Natural killer cell (primary cell): ENCODE data around the gene NEDD4L. TPM values are rescaled to one million over a fixed set of nuclear protein-coding genes. Genes with fewer than 3 reads are reported as not detected.

ENCODE experiments used
- ATAC-seq, 3 donors: fragments of 150-1000 bp in 2 of 3; fragments of 200-7000 bp in 1 of 3; cut with Tn5 transposase; 1 replicate in 1 of 3; 2 replicates in 2 of 3; pipeline ENCODE4 v1.10.0; 2021; ENCODE audit warnings: mild to moderate bottlenecking in 2 of 3, moderate library complexity in 2 of 3
- DNase-seq, 2 donors: peaks; one replicate each; pipeline versions ENCODE4 v3.0.0 to v3.0.0-alpha.2; 2013 to 2021; ENCODE audit warnings: mixed read lengths in 1 of 2
- H3K27ac ChIP-seq: one replicate; pipeline ENCODE4 v1.5.1; 2013; ENCODE audit warnings: mild to moderate bottlenecking, low read length
- H3K27me3 ChIP-seq: one replicate; pipeline ENCODE4 v1.6.1; 2013; ENCODE audit warnings: low read length; ENCODE audit not compliant: control insufficient read depth, insufficient read depth
- H3K36me3 ChIP-seq: one replicate; pipeline ENCODE4 v1.6.1; 2013; ENCODE audit warnings: low read length; ENCODE audit not compliant: control insufficient read depth, insufficient read depth
- H3K4me1 ChIP-seq: one replicate; pipeline ENCODE4 v1.6.1; 2013; ENCODE audit warnings: low read length; ENCODE audit not compliant: control insufficient read depth, insufficient read depth
- H3K4me3 ChIP-seq: one replicate; pipeline ENCODE4 v1.5.1; 2013; ENCODE audit warnings: low read length
- H3K9me3 ChIP-seq: one replicate; pipeline ENCODE4 v1.6.1; 2013; ENCODE audit warnings: low read length; ENCODE audit not compliant: control insufficient read depth, insufficient read depth
- H3K27ac Mint-ChIP-seq, 2 donors: one replicate each; pipeline ENCODE4 v1.8.0; 2022; ENCODE audit warnings: mild to moderate bottlenecking in 2 of 2, mixed read lengths in 2 of 2, moderate library complexity in 1 of 2
- H3K27me3 Mint-ChIP-seq, 2 donors: one replicate each; pipeline ENCODE4 v1.8.0; 2022; ENCODE audit warnings: low read depth in 2 of 2, mixed read lengths in 2 of 2
- H3K36me3 Mint-ChIP-seq: one replicate; pipeline ENCODE4 v1.8.0; 2022; ENCODE audit warnings: mixed read lengths
- H3K4me1 Mint-ChIP-seq, 2 donors: one replicate each; pipeline ENCODE4 v1.8.0; 2022; ENCODE audit warnings: mixed read lengths in 2 of 2
- H3K4me3 Mint-ChIP-seq: one replicate; pipeline ENCODE4 v1.8.0; 2022; ENCODE audit warnings: mild to moderate bottlenecking, moderate library complexity, mixed read lengths
- H3K9me3 Mint-ChIP-seq, 2 donors: one replicate each; pipeline ENCODE4 v1.8.0; 2022; ENCODE audit warnings: mixed read lengths in 2 of 2
- CTCF ChIP-seq: fragments of 200-600 bp; IDR thresholded peaks from one replicate; pipeline ENCODE4 v1.8.0; 2022; ENCODE audit warnings: antibody characterized with exemption
- WGBS: methylation state at CpG from one replicate; pipeline ENCODE4 v1.1.7; 2013; ENCODE audit warnings: missing lambda C conversion rate; ENCODE audit not compliant: insufficient coverage; 5-methylcytosine and 5-hydroxymethylcytosine counted together
- intact Hi-C: fragments of 100-400 bp; cut with micrococcal nuclease; formaldehyde crosslinking; loops from one replicate; pipeline ENCODE4 v1.14.2; 2022
- total RNA-seq, 4 donors: library from RNA; stranded (reverse); fragments of 120-200 nt in 1 of 4; gene quantifications; one replicate each; pipeline versions ENCODE4 v1.2.3 to v1.2.4, GENCODE V29; 2013 to 2022

Gene NEDD4L
- total RNA-seq, 3 donors from 2014 or later (not counting 1 experiment from before 2014, with no cell fraction given), result 3.4 to 15.3 (median 14.3) TPM

GRCh38 chr18:58190842-58191530 is 147.0 kb downstream of the NEDD4L start:
- H3K27ac ChIP-seq, result no peak overlapping the region
- Mint-ChIP-seq H3K9me3 (no peaks in the 10 kb centered on the region), H3K27me3 (peaks cover 12 to 13% of the 10 kb centered on the region in 2 donors), H3K4me3 (no peak overlapping the region), H3K36me3 (no peaks in the 10 kb centered on the region), H3K27ac (no peak overlapping the region), H3K4me1 (peaks cover 4 to 10% of the 10 kb centered on the region in 2 donors)
- H3K9me3 ChIP-seq, result no peaks in the 10 kb centered on the region
- peaks cover 6% of the 10 kb centered on the region for H3K27me3 ChIP-seq
- peaks cover 8% of the 10 kb centered on the region for H3K4me1 ChIP-seq
- TF ChIP-seq CTCF, result no peak
- 79% methylated on average over 5 of the region's 5 CpGs for WGBS
- no peak for ATAC-seq
- no peaks in the 10 kb centered on the region for H3K36me3 ChIP-seq
- H3K4me3 ChIP-seq, result no peak overlapping the region
- DNase-seq, result no peak
- intact Hi-C loops, result no loop called here

- H3K4me3 Mint-ChIP-seq, result no peak overlapping the region
- no peaks in the 10 kb centered on the region for H3K36me3 Mint-ChIP-seq
- intact Hi-C loops, result no loop called here
- TF ChIP-seq CTCF, result no peak
- no peak for DNase-seq
- WGBS, result 95% methylated on average over 2 of the region's 2 CpGs
- H3K27ac Mint-ChIP-seq, result no peak overlapping the region
- peaks cover 14 to 18% of the 10 kb centered on the region in 2 donors for H3K27me3 Mint-ChIP-seq
- H3K4me1 Mint-ChIP-seq, result peaks cover 4 to 13% of the 10 kb centered on the region in 2 donors
- H3K36me3 ChIP-seq, result no peaks in the 10 kb centered on the region
- H3K4me1 ChIP-seq, result peaks cover 8% of the 10 kb centered on the region
- H3K27ac ChIP-seq, result no peak overlapping the region
- peaks cover 6% of the 10 kb centered on the region for H3K27me3 ChIP-seq
- no peaks in the 10 kb centered on the region for H3K9me3 Mint-ChIP-seq
- ATAC-seq, result no peak
- no peak overlapping the region for H3K4me3 ChIP-seq
- H3K9me3 ChIP-seq, result no peaks in the 10 kb centered on the region
Observed at GRCh38 chr18:58191626-58192025, 147.6 kb downstream of the NEDD4L start.

GRCh38 chr18:58192519-58192918 is 148.5 kb downstream of the NEDD4L start:
- 89% methylated on average over 4 of the region's 4 CpGs for WGBS

More at GRCh38 chr18:58192519-58192918, 148.5 kb downstream of the NEDD4L start:
- no peak overlapping the region for H3K27ac ChIP-seq
- Mint-ChIP-seq H3K4me3 (no peak overlapping the region), H3K27me3 (peaks cover 21 to 23% of the 10 kb centered on the region in 2 donors), H3K4me1 (peaks cover 4 to 13% of the 10 kb centered on the region in 2 donors), H3K9me3 (no peaks in the 10 kb centered on the region), H3K27ac (no peak overlapping the region), H3K36me3 (no peaks in the 10 kb centered on the region)
- intact Hi-C loops, result no loop called here
- H3K4me1 ChIP-seq, result peaks cover 8% of the 10 kb centered on the region
- H3K27me3 ChIP-seq, result peaks cover 6% of the 10 kb centered on the region
- no peak for ATAC-seq
- no peaks in the 10 kb centered on the region for H3K9me3 ChIP-seq
- DNase-seq, result no peak
- no peaks in the 10 kb centered on the region for H3K36me3 ChIP-seq
- no peak overlapping the region for H3K4me3 ChIP-seq
- TF ChIP-seq CTCF, result no peak
